ENCODE measurements around the gene GNA15. TPM values are rescaled to one million over a fixed set of nuclear protein-coding genes. Genes with fewer than 3 reads are reported as not detected.

Gene GNA15
- total RNA-seq, 4 donors from 2014 or later = 1.2 to 12.4 (median 1.5) TPM; not detected in 1

DNA sequence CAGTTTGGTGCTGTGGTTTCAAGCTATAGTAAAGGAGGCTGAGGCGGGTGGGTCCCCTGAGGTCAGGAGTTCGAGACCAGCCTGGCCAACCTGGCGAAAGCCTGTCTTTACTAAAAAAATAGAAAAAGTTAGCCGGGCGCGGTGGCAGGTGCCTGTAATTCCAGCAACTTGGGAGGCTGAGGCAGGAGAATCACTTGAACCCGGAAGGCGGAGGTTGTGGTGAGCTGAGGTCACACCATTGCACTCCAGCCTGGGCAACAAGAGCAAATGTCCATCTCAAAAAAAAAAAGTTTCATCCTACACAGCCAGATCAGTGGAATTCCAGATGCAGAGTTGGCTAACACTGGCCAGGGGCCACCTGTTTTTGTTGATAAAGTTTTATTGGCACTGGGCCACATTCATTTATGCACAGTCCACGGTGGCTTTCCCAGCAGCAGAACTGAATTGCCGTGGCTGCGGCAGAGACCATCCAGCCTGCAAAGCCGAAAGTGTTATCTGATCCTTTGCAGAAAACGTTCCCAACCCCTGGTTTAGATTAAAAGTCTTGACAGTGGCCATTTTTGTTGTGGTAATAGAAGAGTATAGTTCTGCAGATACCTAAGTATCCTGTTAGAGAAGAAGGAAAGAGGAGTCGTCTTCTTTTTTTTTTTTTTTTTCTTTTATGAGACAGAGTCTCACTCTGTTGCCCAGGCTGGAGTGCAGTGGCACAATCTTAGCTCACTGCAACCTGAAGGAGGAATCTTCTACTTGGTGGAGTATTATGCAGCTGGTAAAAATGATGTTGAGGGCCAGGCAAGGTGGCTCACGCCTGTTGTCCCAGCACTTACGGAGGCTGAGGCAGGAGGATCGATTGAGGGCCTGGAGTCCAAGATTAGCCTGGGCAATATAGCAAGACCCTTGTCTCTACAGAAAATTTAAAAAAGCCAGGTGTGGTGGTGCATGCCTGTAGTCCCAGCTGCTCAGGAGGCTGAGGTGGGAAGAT, 58.6 kb downstream of the GNA15 start:
- peaks cover 0 to 42% (median 0%) of the 10 kb centered on the region in 3 donors for H3K36me3 ChIP-seq
- TF ChIP-seq CTCF (IDR thresholded peaks at IDR 0.05) (no peak), POLR2A (IDR thresholded peaks at IDR 0.05) (no peak)
- DNase-seq = no peak
- no peak overlapping the region for H3K27ac ChIP-seq
- H3K4me1 ChIP-seq = peaks cover 0 to 2% (median under 1%) of the 10 kb centered on the region in 4 donors
- H3K4me3 ChIP-seq = no peak overlapping the region
- H3K9me3 ChIP-seq = no peaks in the 10 kb centered on the region
- no peaks in the 10 kb centered on the region for H3K27me3 ChIP-seq

GRCh38 chr19:3196064-3196932, 60.5 kb downstream of the GNA15 start:
- Histone ChIP-seq H3K27me3 (no peaks in the 10 kb centered on the region), H3K9me3 (no peaks in the 10 kb centered on the region), H3K27ac (no peak overlapping the region), H3K36me3 (peaks cover 0 to 50% (median 0%) of the 10 kb centered on the region in 3 donors), H3K4me1 (no peaks in the 10 kb centered on the region), H3K4me3 (no peak overlapping the region)
- no peak for DNase-seq
- TF ChIP-seq POLR2A (IDR thresholded peaks at IDR 0.05) (no peak), CTCF (IDR thresholded peaks at IDR 0.05) (no peak)

DNA sequence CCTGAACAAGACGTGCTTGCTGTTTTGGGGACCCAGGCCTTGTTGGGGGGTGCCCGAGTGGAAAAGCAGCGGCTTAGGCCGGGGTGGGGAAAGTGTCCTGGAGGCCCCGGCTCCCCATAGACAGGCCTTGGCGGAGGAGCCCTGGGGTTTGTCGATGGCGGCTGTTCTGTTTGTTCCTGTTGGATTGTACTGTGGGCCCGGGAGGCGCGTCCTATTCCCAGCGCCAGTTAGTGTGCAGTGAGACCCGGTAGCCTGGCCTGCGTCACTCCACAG, 61.0 kb downstream of the GNA15 start:
- TF ChIP-seq CTCF (IDR thresholded peaks at IDR 0.05) = no peak
- H3K27ac ChIP-seq = no peak overlapping the region
- no peaks in the 10 kb centered on the region for H3K27me3 ChIP-seq
- H3K36me3 ChIP-seq = peaks cover 0 to 55% (median 0%) of the 10 kb centered on the region in 3 donors
- no peaks in the 10 kb centered on the region for H3K9me3 ChIP-seq
- no peak overlapping the region for H3K4me3 ChIP-seq
- H3K4me1 ChIP-seq = no peaks in the 10 kb centered on the region
- DNase-seq = no peak

DNA sequence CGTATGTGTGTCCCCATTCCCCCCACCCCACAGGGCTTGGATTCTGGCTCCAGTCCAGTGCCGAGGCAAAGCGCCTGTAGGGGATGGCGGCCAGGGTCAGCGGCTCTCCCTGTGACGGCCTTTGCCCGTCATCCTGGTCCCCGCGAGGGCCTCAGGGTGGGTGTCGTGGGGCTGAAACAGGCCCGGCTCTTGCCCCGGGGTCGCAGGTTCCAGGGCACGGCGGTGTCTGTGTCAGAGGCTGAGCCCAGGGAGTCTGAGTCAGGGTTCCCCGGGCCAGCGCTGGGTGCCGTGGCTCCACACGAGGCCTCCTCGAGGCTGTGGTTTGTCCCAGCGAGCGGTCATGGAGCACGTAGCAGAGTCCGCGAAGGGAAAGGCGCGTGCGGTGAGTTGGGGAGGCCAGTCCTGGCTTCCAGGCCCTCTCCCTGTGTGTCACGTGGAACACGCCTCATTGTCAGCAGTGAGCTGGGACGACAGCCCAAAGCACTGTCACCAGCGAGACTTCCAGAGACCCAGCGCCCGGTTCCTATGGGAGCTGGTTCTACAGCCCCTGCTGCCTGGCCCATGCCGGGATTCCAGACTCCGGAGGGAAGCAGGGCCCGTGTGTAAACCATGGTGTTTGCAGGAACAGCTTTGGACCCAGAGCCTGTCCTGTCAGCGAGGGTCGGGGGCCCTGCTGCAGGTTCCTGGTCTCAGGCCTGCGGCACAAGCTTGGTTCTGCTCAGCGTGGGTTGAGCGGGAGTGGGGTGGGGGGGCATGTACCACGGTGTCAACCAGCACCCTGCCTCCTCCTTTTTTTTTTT, 63.3 kb downstream of the GNA15 start:
- no peak overlapping the region for H3K4me3 ChIP-seq
- TF ChIP-seq POLR2A (IDR thresholded peaks at IDR 0.05) (no peak), CTCF (IDR thresholded peaks at IDR 0.05) (no peak)
- H3K9me3 ChIP-seq = no peaks in the 10 kb centered on the region
- no peak for DNase-seq
- no peak overlapping the region for H3K27ac ChIP-seq
- no peaks in the 10 kb centered on the region for H3K27me3 ChIP-seq
- peaks cover 0 to 55% (median 0%) of the 10 kb centered on the region in 3 donors for H3K36me3 ChIP-seq
- H3K4me1 ChIP-seq = no peaks in the 10 kb centered on the region

- TF ChIP-seq CTCF (IDR thresholded peaks at IDR 0.05) (no peak), POLR2A (IDR thresholded peaks at IDR 0.05) (no peak)
- no peaks in the 10 kb centered on the region for H3K4me1 ChIP-seq
- H3K9me3 ChIP-seq = no peaks in the 10 kb centered on the region
- H3K27ac ChIP-seq = no peak overlapping the region
- no peak overlapping the region for H3K4me3 ChIP-seq
- DNase-seq = no peak
- no peaks in the 10 kb centered on the region for H3K27me3 ChIP-seq
- H3K36me3 ChIP-seq = peaks cover 0 to 64% (median 0%) of the 10 kb centered on the region in 3 donors
Measured at GRCh38 chr19:3201072-3201700, 65.4 kb downstream of the GNA15 start.

Measured in Peyer's patch (tissue), 4 donors.